GM11168 (cell line): ENCODE measurements around the gene FADS2.

Experiments
- in situ Hi-C: fragments of 300-500 bp; cut with MboI; formaldehyde crosslinking; loops from one replicate; pipeline ENCODE4 v1.12.0; 2022; ENCODE audit warnings: low sequenced_read_pairs; ENCODE audit not compliant: unreplicated experiment

The FADS2 gene

DNA sequence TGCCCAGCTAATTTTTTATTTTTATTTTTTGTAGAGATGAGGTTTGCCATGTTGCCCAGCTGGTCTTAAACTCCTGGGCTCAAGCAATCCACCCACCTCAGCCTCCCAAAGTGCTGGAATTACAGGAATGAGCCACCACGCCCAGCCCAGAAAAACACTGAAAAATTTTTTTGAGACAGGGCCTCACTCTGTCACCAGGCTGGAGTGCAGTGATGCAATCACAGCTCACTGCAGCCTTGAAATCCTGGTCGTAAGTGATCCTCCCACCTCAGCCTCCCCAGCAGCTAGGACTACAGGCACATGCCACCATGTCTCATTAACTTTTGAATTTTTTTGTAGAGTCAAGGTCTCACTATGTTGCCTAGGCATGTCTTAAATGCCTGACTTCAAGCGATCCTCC is 54.2 kb downstream of the FADS2 start:
- in situ Hi-C loops: loop anchor here (10.0 kb wide), 1 partner anchor 193 kb away; no protein-coding TSS in a partner anchor

DNA sequence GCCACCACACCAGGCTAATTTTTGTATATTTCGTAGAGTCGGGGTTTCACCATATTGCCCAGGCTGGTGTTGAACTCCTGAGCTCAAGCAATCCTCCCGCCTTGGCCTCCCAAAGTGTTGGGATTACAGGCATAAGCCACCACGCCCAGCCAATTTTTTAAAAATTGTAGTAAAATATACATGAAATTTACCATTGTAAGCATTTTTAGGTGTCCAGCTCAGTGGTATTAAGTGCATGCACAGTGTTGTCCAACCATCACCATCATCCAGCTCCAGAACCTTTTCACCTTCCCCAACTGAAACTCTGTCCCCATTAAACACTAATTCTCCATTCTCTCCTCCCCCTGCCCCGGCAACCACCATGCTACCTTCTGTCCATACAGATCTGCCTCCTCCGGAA is 54.8 kb downstream of the FADS2 start:
- in situ Hi-C loops: loop anchor here (10.0 kb wide), 1 partner anchor 192 kb away; no protein-coding TSS in a partner anchor

DNA sequence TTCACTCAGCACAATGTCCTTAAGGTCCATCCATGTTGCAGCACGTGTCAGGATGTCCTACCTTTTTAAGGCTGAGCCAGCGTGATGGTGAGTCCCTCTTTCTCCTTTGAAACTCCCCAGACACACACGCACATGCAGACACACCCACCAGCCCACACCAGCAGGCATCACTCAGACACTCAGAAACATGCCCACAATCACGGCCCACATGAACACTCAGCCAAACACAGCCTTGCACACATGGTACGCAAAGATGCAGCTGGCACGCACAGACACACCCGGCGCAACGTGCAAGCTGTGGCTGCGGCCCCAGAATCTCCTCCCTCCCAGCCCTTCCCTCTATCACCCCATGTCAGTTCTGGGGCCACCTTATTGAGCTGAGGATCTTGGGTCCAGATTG is 55.2 kb downstream of the FADS2 start:
- in situ Hi-C loops: loop anchor here (10.0 kb wide), 1 partner anchor 191 kb away; no protein-coding TSS in a partner anchor

DNA sequence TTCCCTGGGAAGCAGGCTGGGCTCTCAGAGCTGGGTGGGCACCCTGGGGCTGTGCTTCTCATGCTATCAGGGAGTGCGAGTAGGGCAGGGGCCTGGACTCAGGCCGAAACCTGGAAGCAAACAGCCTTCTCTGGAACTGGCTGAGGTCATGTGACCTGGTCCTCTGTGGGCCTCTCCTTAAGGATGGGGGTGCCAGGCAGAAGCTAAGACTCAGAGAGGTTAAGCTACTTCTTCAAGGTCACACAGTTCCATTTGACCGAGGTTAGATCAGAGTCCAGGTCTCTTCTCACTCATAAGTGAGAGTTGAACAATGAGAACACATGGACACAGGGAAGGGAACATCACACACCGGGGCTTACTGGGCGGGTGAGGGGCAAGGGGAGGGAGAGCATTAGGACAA is 55.8 kb downstream of the FADS2 start:
- in situ Hi-C loops: loop anchor here (10.0 kb wide), 1 partner anchor 191 kb away; no protein-coding TSS in a partner anchor

DNA sequence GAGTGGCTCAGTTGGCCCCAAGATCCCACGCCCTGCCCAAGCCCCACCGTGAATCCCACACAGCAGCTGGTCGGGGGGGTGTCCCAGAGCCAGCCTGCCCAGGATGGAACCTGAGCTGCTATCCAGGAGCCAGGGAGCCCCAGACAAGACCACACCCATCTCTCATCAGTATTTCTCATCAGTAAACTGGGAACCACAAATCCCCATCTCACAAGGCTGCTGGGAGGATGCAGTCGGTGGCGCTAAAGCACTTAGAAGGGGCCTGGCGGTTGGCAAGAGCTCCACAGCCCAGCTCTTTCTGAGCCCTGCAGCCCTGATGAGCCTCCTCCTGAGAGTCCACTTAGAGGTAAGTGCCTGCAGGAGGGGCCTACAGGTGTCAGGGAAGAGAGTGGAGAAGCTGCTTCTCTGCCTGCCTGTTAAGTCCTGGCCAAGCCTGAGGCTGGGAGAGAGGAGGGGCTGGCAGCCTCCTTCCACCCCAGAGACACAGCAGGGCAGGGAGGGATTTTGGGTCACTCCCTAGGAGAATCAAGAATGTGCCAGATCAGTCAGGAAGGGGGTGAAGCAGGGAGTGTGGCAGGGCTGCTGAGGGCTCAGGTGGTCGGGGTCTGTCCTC is 57.2 kb downstream of the FADS2 start:
- in situ Hi-C loops: loop anchor here (10.0 kb wide), 1 partner anchor 190 kb away; no protein-coding TSS in a partner anchor

DNA sequence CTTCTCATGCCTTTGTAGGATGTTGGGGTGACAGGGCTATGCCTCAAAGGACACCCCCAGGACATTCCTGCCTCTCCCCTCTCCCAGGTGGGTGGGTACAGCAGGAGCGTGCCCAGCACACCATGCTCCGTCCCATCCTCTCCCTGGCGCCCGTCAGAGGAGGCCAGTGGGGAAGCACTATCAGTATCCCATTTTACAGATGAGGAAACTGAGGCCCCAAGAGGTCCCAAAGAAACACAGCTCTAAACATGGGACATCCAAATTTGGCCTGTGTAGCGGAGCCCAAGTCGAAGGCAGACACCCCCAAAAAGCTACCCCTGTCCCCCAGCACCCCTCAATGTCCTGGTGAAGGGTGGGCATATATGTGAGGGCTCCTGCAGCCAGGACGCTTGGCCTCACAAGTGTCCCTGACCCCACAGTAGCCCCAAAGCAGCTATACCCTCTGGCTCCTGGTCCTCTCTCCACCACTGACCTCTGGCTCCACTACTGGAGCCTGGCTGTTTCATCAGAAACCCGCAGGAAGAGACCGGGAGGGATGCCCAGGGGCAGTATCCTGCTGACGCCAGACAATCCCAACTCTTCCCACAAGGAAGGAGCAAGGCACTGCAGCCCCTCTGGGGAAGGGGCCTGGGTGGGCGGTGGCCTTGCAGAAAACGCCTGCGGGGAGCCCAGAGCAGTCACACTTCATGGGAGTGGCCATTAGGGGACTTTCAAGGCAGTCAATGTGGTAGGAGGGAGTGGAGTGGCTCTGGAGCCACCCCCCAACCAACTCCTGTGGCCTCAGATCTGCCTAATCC is 57.9 kb downstream of the FADS2 start:
- in situ Hi-C loops: loop anchor here (10.0 kb wide), 1 partner anchor 189 kb away; no protein-coding TSS in a partner anchor

DNA sequence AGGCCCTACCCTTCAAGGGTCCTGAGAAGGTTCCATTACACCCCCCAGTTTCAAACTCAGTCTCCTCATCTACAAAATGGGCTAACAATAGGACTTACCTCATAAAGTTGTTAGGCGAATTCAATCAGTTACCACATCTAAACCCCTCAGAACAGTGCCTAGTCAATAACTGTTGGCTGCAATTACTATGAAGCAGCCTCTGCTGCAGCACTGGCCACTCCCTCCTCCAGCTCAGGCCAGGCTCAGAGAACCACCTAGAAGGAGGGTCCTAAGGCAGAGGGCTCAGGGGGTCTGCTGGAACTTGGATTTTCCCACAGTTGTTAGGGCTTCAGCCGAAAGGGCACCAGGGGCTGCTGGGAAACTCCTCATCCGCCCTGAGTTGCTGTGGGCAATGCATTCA is 58.5 kb downstream of the FADS2 start:
- in situ Hi-C loops: loop anchor here (10.0 kb wide), 1 partner anchor 188 kb away; no protein-coding TSS in a partner anchor

DNA sequence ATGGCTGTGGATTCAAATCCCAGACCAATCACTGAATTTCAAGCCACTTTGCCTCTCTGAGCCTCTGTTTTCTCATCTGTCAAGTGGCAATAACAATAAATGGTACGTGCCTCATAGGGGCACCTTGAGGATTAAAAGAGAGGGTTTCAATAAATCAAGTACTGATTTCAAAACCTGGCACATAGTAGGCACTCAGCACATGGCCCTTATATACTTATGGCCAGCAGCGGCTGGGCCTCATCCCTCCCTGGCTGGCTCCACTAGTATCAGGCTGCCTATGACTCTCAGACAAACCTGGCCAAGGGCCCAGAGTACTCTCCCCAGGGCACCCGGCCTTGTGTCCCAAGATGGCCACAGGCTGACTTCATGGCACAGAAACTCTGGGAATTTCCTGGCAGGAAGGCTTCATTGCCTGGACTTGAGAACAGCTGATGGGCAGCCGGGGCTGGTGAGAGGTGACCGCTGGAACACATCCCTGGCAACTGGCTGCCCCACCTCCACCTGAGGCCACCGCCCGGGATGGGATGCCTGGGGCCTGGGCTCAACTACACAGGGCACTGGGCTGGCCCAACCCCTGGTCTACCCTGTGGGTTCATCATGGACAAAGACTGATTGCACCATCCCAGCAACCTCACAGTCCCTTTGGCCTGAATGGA is 59.9 kb downstream of the FADS2 start:
- in situ Hi-C loops: loop anchor here (10.0 kb wide), 1 partner anchor 187 kb away; no protein-coding TSS in a partner anchor

DNA sequence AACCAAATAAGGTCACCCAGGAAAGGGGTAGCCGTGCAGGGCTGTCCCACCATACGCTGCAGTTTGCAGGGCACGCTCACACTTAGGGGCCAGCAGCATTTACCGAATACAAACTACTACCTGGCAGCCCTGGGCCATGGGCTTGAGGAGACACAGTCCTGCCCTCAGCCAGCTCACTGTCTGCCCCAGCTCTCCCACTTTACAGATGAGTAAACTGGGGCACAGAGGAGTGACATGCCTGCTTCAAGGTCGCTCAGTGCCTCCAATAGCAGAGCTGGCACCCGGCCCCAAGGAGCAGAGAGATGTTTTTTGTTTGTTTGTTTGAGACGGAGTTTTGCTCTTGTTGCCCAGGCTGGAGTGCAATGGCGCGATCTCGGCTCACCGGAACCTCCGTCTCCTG is 60.5 kb downstream of the FADS2 start:
- in situ Hi-C loops: loop anchor here (10.0 kb wide), 1 partner anchor 186 kb away; no protein-coding TSS in a partner anchor

DNA sequence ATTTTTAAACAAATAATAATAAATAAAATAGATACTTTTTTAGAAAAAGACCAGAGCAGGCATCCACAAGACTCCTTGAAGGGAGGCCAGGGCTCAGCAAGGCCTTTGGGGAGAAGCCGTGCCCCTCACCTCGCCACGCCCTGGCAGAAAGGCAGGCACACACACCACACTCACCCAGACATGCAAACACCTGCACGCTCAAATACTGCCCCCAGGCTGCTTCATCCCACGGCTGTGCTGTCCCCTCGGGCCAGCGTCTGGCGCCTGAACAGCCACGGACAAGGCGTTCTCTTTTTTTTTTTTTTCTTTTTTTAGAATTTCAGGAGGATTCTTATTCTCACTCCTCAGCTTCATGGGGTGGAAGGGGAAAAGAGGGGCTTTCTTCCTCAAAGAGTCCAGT is 61.7 kb downstream of the FADS2 start:
- in situ Hi-C loops: loop anchor here (10.0 kb wide), 1 partner anchor 185 kb away; no protein-coding TSS in a partner anchor

DNA sequence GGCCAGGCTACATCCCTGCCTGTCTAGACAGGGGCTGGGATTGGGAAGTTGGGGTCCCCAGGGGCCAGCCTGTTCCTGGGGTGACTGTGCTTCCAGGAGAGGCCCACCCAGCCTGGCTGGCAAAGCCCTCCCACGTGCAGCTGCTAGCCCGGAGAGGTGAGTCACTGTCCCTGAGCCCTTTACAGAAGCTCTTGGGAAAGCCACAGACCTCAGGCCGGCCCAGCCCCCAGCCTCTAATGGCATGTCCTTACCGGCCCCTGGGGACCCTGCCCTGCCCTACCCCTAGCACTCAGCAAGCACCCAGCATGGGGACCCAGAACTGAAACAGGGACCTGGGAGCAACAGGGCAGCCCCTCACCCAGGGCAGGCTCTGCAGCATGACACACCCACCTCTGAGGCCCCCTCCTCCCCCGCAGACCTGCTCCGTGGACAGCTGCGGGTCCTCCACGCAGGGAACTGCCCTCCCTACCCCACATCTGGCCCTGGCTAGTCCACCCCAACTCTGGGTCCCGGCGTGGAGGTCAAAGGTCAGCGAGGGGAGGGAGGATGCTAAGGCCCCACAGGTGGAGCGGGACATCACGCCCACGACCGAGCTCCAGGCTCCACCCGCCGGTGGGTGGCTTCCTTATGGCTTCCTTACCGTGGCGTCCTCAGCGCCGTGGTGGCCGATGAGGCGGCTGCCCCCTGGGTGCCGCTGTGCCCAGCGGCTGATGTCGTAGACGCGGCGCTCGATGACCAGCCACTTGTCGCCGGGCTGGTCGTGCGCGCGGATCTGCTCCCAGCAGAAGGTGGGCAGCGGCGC is 62.6 kb downstream of the FADS2 start:
- in situ Hi-C loops: no loop called here

DNA sequence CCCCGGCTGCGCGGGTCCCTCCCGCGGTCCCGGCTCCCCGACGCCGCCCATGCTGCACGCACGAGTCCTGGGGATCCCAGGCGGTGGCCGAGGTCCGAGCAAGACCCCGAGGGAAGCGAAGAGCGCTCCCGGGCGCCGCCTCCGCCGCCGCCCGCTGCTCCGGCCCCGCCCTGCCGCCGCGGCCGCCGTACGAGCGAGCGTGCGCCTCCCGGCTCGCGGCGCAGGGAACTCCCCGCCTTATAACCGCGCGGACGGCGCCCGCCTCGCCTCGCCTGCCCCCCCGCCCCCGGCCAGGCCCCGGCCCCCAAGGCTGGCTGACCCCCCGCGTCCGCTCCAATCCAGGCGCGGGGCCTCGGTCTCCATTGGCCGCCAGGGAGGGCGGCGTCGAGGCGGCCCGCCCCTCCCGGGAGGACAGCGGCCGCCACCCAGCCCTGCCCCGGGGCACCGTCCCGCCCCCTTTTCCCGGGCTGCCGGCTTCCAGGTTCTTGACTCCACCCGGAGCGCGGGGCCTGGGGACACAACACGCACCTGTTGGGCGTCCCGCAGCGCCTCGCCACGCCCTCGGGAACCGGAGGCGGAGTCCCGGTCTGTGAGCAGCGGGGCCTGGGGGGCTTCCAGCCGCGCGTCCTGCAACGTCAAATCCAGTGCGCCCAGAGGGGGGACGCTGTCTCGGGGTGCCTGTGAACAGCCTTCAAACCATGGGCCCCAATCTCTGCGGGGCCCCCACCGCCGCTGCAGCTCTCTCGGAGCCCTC is 63.4 kb downstream of the FADS2 start, which contains the start of gene FADS3:
TSS of gene FADS3 (minus strand) at position 215 of the 754 bp plus-strand sequence. CDS start at position 51, 164 bp downstream.
- in situ Hi-C loops: no loop called here

DNA sequence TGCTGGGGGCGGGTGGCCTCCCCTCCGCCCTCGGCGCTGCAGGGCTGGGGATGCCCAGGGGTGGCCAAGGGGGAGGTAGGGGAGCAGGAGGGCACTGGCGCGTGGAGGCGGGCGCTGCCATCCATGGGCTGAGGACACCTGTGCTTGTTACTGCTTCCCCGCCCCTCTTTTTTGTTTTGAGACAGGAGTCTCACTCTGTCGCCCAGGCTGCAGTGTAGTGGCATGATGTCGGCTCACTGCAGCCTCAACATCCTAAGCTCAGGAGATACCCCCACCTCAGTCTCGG is 63.9 kb downstream of the FADS2 start:
- in situ Hi-C loops: no loop called here

DNA sequence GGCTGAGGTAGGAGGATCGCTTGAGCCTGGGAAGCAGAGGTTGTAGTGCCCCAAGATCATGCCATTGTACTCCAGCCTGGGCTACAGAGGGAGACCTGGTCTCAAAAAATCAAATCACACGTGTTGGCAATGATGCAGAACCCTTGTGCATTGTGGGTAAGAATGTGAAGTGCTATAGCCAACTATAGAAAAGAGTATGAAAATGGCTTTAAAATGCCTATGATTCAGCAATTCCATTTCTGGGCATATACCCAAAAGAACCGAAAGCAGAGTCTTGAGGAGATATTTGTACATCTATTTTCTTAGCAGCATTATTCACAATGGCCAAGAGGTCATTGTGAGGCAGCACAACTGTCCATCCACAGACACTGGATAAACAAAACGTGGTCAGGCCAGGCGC is 65.9 kb downstream of the FADS2 start:
- in situ Hi-C loops: no loop called here

DNA sequence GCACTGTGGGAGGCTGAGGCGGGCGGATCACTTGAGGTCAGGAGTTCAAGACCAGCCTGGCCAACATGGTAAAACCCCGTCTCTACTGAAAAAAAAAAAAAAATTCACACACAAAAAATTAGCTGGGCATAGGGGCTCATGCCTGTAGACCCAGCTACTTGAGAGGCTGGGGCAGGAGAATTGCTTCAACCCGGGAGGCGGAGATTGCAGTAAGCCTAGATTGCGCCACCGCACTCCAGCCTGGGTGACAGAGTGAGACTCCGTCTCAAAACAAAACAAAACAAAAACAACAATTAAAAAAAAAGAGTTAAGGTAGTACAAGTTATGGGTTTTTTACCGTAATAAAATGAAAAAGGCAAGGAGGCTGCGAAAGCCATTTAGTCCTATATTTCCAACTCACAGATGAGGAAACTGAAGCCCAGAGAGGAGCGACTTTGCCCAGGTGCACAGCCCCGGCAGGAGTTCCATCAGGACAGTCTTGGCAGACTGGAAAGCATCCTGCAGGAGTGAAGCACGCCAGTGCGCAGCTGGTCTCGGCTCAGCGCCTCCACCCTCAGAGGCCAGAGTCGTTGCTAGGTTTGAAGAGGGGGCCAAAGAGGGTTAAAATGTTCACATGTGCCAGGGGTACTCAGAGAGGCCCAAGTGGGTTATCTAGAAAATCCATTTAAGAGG is 67.1 kb downstream of the FADS2 start:
- in situ Hi-C loops: loop anchor here (5.0 kb wide), 1 partner anchor 103 kb away; the partner anchor contains the start of genes FEN1 and TMEM258

DNA sequence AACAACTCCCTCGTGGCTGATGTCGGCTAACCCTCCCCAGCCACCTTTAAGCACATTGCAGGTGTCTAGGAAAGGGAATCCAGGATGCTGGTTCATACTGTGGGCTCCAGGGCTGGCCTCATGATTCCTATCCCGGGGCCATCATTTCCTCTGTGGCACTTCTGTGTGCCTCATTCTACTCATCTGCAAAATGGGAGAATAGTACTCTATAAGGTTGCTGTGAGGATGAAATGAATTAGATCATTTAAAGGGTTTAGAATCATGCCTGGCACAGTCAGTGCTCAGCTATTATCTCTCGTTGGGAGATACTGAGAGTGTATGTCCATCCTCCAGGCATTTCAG is 67.6 kb downstream of the FADS2 start:
- in situ Hi-C loops: loop anchor here (5.0 kb wide), 1 partner anchor 103 kb away; the partner anchor contains the start of genes FEN1 and TMEM258

DNA sequence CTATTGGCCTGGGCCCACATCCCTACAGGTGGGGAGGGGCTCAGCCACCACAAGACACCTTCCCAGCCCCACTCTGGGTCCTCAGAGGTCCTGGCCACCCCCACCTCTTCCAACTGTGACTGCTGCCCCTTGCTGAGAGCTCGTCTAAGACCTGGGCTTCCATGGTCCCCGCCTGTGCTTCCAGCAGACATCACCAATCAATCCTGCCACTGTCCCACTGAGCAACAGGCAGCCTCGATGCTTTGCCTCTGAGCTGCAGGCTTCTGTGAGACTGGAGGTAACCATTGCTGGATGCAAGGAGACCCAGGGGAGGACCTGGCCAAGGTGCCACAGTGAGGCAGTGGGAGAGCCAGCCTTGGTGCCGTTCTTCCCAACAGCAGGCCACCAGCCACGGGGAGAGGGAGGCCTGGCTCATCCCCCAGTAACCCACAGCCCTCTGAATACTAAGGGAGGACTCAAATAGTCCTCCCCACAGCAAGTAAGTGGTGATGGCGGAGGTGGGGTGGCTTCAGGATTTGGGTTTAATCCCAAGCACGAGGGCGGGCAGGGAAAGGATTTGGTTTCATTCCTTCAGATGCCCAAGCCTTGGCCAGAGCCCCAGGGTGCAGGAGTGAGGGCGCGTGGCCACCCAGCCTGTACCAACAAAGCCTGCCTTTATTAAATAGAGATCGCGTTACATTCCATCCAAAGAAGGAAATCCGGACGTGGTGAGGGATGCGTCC is 68.7 kb downstream of the FADS2 start:
- in situ Hi-C loops: loop anchor here (5.0 kb wide), 1 partner anchor 105 kb away; the partner anchor contains the start of genes FEN1 and TMEM258
